HepG2 (cell line): Measurements from ENCODE around the gene CTDSP2. TPM values are rescaled to one million over a fixed set of nuclear protein-coding genes. Genes with fewer than 3 reads are reported as not detected.
A peak's percentile ranks its signal among the peaks of the same experiment; 100 is the strongest.

Experiments
- ARID3A ChIP-seq: IDR thresholded peaks from 2 replicates; pipeline ENCODE4 v1.6.1; 2012; ENCODE audit warnings: low read depth, low read length, improper control_type of control experiment
- ATF7 ChIP-seq, 2 experiments: fragments of 450-650 bp in 1 of 2; sonication (generic) in 1 of 2; formaldehyde crosslinking in 1 of 2; IDR thresholded peaks; 2 replicates each; pipeline versions ENCODE4 v1.4.0 to v1.6.1; 2016 to 2020; ENCODE audit warnings: antibody characterized with exemption in 1 of 2, mild to moderate bottlenecking in 1 of 2, missing genetic modification reagents in 1 of 2
- DNMT3B ChIP-seq: conservative IDR thresholded peaks from 2 replicates; pipeline ENCODE4 v1.6.1; 2016; ENCODE audit warnings: missing biosample characterization, control low read depth
- DPF2 ChIP-seq: sonication (generic); formaldehyde crosslinking; IDR thresholded peaks from 2 replicates; pipeline ENCODE4 v1.4.0; 2020; ENCODE audit warnings: mild to moderate bottlenecking, low read depth, missing genetic modification reagents, borderline replicate concordance
- GMEB1 ChIP-seq: sonication (generic); formaldehyde crosslinking; IDR thresholded peaks from 2 replicates; pipeline ENCODE4 v1.5.1; 2020; ENCODE audit warnings: missing genetic modification reagents, mild to moderate bottlenecking, borderline replicate concordance
- GTF3A ChIP-seq: sonication (generic); formaldehyde crosslinking; conservative IDR thresholded peaks from 2 replicates; pipeline ENCODE4 v1.4.0; 2020; ENCODE audit warnings: mild to moderate bottlenecking, missing genetic modification reagents
- GZF1 ChIP-seq: sonication (generic); formaldehyde crosslinking; IDR thresholded peaks from 2 replicates; pipeline ENCODE4 v1.5.1; 2020; ENCODE audit warnings: mild to moderate bottlenecking, missing genetic modification reagents
- JUND ChIP-seq: sonication (generic); formaldehyde crosslinking; IDR thresholded peaks from 2 replicates; pipeline ENCODE4 v1.8.0; 2022; ENCODE audit warnings: mild to moderate bottlenecking, missing genetic modification reagents
- PAF1 ChIP-seq: IDR thresholded peaks from 2 replicates; pipeline ENCODE4 v1.6.1; 2016; ENCODE audit warnings: missing genetic modification reagents, missing compliant biosample characterization
- SIN3B ChIP-seq: fragments of 150-350 bp; IDR thresholded peaks from 2 replicates; pipeline ENCODE4 v1.6.1; 2014; ENCODE audit warnings: low read length
- SMYD3 ChIP-seq: sonication (generic); formaldehyde crosslinking; IDR thresholded peaks from 2 replicates; pipeline ENCODE4 v1.8.1; 2023; ENCODE audit warnings: mild to moderate bottlenecking, missing genetic modification reagents
- SP1 ChIP-seq, 2 experiments: fragments of 450-650 bp in 1 of 2; sonication (generic) in 1 of 2; formaldehyde crosslinking in 1 of 2; IDR thresholded peaks; 2 replicates each; pipeline versions ENCODE4 v1.4.0 to v1.6.1; 2016 to 2020; ENCODE audit warnings: missing genetic modification reagents in 1 of 2
- ZBTB34 ChIP-seq: sonication (generic); formaldehyde crosslinking; IDR thresholded peaks from 2 replicates; pipeline ENCODE4 v1.8.0; 2022; ENCODE audit warnings: mild to moderate bottlenecking, missing genetic modification reagents
- ZBTB44 ChIP-seq: sonication (generic); formaldehyde crosslinking; IDR thresholded peaks from 2 replicates; pipeline ENCODE4 v1.4.0; 2020; ENCODE audit warnings: missing genetic modification reagents
- ZNF124 ChIP-seq: sonication (generic); formaldehyde crosslinking; IDR thresholded peaks from 2 replicates; pipeline ENCODE4 v1.4.0; 2020; ENCODE audit warnings: missing genetic modification reagents
- ZNF280B ChIP-seq: sonication (generic); formaldehyde crosslinking; IDR thresholded peaks from 2 replicates; pipeline ENCODE4 v1.5.0; 2020; ENCODE audit warnings: missing genetic modification reagents, mild to moderate bottlenecking, borderline replicate concordance
- ZNF343 ChIP-seq: sonication (generic); formaldehyde crosslinking; IDR thresholded peaks from 2 replicates; pipeline ENCODE4 v1.4.0; 2020; ENCODE audit warnings: mild to moderate bottlenecking, missing genetic modification reagents
- ZNF367 ChIP-seq: sonication (generic); formaldehyde crosslinking; IDR thresholded peaks from 2 replicates; pipeline ENCODE4 v1.4.0; 2020; ENCODE audit warnings: missing genetic modification reagents, borderline replicate concordance
- ZNF670 ChIP-seq: sonication (generic); formaldehyde crosslinking; IDR thresholded peaks from 2 replicates; pipeline ENCODE4 v1.8.0; 2022; ENCODE audit warnings: mild to moderate bottlenecking, missing genetic modification reagents, borderline replicate concordance
- ZNF7 ChIP-seq: IDR thresholded peaks from 2 replicates; pipeline ENCODE4 v1.6.1; 2016; ENCODE audit warnings: missing biosample characterization, missing genetic modification reagents
- ZSCAN29 ChIP-seq: sonication (generic); formaldehyde crosslinking; conservative IDR thresholded peaks from 2 replicates; pipeline ENCODE4 v1.4.0; 2020; ENCODE audit warnings: mild to moderate bottlenecking, missing genetic modification reagents
- polyA plus RNA-seq, 8 experiments: library from polyadenylated mRNA; depleted of rRNA in 3 of 8; stranded (reverse) in 7 of 8; unstranded in 1 of 8; fragments of >200 nt; fragmentation: Illumina TruSeq in 4 of 8; extraction: Trizol in 4 of 8; gene quantifications; 2 replicates each; pipeline versions ENCODE4 v1.2.1 to v1.2.3, GENCODE V29; 2011 to 2016; ENCODE audit warnings: low read depth in 4 of 8, missing spikeins in 1 of 8, mixed read lengths in 1 of 8; ENCODE audit not compliant: insufficient read depth in 1 of 8
- total RNA-seq, 5 experiments: library from RNA; depleted of rRNA; stranded (reverse); fragments of >200 nt; fragmentation: Illumina TruSeq; extraction: Trizol; gene quantifications; 2 replicates each; pipeline ENCODE4 v1.2.3, GENCODE V29; 2016; ENCODE audit warnings: low read depth in 1 of 5

CTDSP2 gene
- total and polyA plus RNA-seq, 2 of the 13 experiments (the other 11 are each of a cell fraction or from before 2014, with no cell fraction given): 38.1 to 82.5 TPM

- TF ChIP-seq ZNF280B (peak; percentile 63), ZBTB34 (no peak), ATF7 (IDR thresholded peaks at IDR 0.05) (no peak), ATF7 (CRISPR knock-in tag; IDR thresholded peaks at IDR 0.05) (no peak), GZF1 (CRISPR knock-in tag) (0 out of 2 replicates have a peak, but pooled peaks have one; percentile 21), SMYD3 (CRISPR knock-in tag) (no peak), GTF3A (CRISPR knock-in tag) (no peak; the same call in 1 of the 2 replicates), PAF1 (0 out of 2 replicates have a peak, but pooled peaks have one; percentile 48), ZSCAN29 (no peak), JUND (CRISPR knock-in tag) (no peak), ZNF7 (no peak), GMEB1 (CRISPR knock-in tag) (peak; percentile 76; the same call in 1 of the 2 replicates), DNMT3B (CRISPR knock-in tag) (no peak), DPF2 (CRISPR knock-in tag) (no peak), ZNF124 (CRISPR knock-in tag) (peak; percentile 88), ARID3A (0 out of 2 replicates have a peak, but pooled peaks have one; percentile 36), SP1 (IDR thresholded peaks at IDR 0.05) (no peak), SP1 (CRISPR knock-in tag; IDR thresholded peaks at IDR 0.05) (peak; percentile 70), ZNF670 (CRISPR knock-in tag) (peak; percentile 59; the same call in 1 of the 2 replicates), ZBTB44 (CRISPR knock-in tag) (no peak), ZNF343 (CRISPR knock-in tag) (no peak), SIN3B (peak; percentile 80; the same call in 1 of the 2 replicates), ZNF367 (CRISPR knock-in tag) (no peak)
Observed at GRCh38 chr12:57782608-57783465, 63.7 kb downstream of the CTDSP2 start, which contains the start of gene TSFM (continued).
